ENCODE measurements around the gene MRPL20. TPM values are rescaled to one million over a fixed set of nuclear protein-coding genes. Genes with fewer than 3 reads are reported as not detected.
"Not testable (repeated sequence)": the region's sequence is repeated elsewhere in the genome, so short reads cannot be mapped to it uniquely, and the experiment has no call there.

Gene MRPL20
- total RNA-seq, result 100 to 1,000 TPM in 1 of 2 experiments, 10 to 100 TPM in 1; 95.2 to 130 TPM

DNA sequence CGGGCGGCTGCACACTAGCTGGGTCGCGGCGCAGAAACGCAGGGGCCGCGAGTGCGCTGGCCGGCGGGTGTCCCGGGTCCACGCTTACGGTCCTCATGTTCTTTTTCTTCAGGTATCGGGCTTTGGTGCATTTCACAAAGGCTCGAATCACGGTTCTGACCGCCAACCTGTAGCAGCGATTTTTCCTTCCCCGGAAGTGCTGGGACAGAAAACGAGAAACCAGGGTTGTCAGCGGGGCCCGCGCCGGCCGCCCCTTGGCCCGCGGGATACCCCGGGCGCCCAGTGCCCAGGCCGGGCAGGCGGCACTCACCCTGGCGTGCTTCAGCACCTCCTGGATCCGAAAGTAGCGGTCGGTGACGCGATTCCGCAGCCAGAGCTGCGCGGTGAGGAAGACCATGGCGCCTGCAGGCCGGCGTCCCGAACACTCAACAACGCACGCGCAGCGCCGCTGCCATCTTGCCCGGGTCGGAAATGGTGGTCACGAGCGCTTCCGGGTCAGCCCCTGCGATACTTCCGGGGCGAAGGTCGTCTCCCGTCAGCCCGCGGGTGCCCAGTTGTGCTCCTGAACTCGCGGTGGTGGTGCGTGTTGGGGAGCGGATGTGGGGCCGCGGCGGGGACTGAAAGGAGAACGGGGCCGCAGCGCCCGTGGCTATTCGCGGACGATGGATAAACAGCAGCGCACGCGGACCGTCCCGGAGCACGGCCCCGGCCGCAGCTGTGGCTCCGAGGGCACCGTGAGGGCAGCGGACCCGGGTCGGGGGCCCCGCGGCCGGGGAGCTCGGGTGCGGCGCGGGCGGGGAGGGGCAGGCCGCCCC is at the start of gene MRPL20:
TSS of gene MRPL20 (minus strand) at position 473 of the 815 bp plus-strand sequence. CDS start at position 397, 76 bp downstream.
- peak; percentile 98 for DNase-seq
- ATAC-seq, result peak; percentile 97
- H3K27me3 Mint-ChIP-seq, result no peaks in the 10 kb centered on the region
- peak within 1 kb of the TSS; percentile 90 for H3K4me3 Mint-ChIP-seq
- H3K36me3 Mint-ChIP-seq, result peaks cover 31% of the 10 kb centered on the region
- H3K9me3 Mint-ChIP-seq (ENCODE audit: low read depth), result no peaks in the 10 kb centered on the region
- H3K27ac Mint-ChIP-seq, result peak within 1 kb of the TSS; percentile 91
- CTCF ChIA-PET, result interaction anchor here (0.8 to 2.9 kb wide), 8 partner anchors 8 to 35 kb away, joined by 3 to 17 read pairs (median 4); partner anchors contain the start of genes AURKAIP1 and CCNL2
- peaks cover 34% of the 10 kb centered on the region for H3K4me1 Mint-ChIP-seq

DNA sequence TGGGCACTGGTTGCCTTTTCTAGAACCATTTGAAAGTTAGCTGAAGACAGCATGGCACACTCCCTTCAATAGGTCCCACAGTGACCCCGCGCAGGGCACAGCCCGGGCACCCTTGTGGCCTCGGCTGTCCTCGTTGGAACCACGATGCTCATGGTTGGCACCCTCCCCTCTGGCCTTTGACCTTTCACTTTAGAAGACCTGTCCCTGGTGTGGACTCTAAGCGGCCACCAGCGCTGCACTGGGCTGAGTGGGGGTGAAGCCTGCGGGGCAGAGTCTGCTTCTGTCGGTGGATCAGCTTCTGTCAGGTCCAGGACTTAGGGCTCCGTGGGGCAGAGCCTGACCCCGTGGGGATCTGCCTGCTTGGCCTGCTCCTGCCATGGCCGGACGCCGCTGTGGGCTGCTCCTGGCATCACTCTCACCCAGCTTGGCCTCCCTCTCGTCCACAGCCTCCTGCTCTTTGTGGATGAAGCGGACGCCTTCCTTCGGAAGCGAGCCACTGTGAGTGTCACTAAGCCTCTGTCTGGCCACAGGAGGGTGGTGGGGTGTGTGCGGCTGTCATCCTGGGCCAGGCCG is 49.7 kb upstream of the MRPL20 start:
- H3K9me3 Mint-ChIP-seq (ENCODE audit: low read depth); H3K4me3 Mint-ChIP-seq; DNase-seq; H3K27me3 Mint-ChIP-seq; CTCF ChIA-PET; ATAC-seq; H3K36me3 Mint-ChIP-seq; H3K4me1 Mint-ChIP-seq; H3K27ac Mint-ChIP-seq: not testable (repeated sequence)

DNA sequence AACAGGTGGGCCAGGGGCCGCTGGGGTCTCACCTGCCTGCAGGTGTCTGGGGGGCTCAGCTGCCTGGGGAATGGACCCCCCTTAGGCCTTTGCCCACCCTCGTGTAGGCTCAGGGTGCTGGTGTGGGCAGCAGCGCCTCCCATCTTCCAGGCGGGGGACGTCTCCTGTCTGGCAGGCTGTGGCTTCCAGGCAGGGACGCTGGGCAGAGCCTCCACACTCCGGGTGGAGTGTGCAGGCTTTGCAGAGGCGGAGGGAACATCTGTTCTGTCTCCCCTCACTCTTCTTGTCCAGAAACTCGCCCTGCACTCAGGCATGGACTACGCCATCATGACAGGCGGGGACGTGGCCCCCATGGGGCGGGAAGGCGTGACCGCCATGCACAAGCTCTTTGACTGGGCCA is 48.8 kb upstream of the MRPL20 start:
- H3K4me3 Mint-ChIP-seq; H3K27me3 Mint-ChIP-seq; H3K36me3 Mint-ChIP-seq; CTCF ChIA-PET; DNase-seq; H3K27ac Mint-ChIP-seq; ATAC-seq; H3K9me3 Mint-ChIP-seq (ENCODE audit: low read depth); H3K4me1 Mint-ChIP-seq: not testable (repeated sequence)

DNA sequence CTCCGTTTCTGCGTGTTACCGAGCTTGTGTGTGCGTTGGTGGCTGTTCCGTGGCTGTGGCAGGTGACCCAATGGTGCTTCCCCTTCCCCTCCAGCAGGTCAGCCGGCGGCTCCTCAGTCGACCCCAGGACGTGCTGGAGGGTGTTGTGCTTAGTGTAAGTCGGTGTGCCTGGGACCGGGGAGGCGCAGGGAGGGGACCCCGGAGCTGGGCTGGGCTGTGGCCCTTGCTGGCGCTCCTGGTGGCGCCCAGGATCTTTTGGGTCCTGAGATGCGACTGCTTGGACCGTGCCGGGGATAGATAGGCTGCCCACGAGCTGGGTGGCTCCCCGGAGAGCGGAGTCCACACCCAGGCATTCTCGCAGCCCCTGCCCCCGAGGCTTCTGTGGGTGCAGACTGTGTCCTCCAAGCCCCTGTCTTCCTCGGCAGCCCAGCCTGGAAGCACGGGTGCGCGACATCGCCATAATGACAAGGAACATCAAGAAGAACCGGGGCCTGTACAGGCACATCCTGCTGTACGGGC is 48.3 kb upstream of the MRPL20 start:
- H3K27me3 Mint-ChIP-seq, result no peaks in the 10 kb centered on the region
- H3K4me3 Mint-ChIP-seq, result no peak overlapping the region
- DNase-seq (no peak), ATAC-seq (no peak)
- H3K9me3 Mint-ChIP-seq (ENCODE audit: low read depth), result no peaks in the 10 kb centered on the region
- H3K36me3 Mint-ChIP-seq, result no peaks in the 10 kb centered on the region
- H3K27ac Mint-ChIP-seq, result no peak overlapping the region
- H3K4me1 Mint-ChIP-seq, result no peaks in the 10 kb centered on the region
- CTCF ChIA-PET, result no interaction called here

DNA sequence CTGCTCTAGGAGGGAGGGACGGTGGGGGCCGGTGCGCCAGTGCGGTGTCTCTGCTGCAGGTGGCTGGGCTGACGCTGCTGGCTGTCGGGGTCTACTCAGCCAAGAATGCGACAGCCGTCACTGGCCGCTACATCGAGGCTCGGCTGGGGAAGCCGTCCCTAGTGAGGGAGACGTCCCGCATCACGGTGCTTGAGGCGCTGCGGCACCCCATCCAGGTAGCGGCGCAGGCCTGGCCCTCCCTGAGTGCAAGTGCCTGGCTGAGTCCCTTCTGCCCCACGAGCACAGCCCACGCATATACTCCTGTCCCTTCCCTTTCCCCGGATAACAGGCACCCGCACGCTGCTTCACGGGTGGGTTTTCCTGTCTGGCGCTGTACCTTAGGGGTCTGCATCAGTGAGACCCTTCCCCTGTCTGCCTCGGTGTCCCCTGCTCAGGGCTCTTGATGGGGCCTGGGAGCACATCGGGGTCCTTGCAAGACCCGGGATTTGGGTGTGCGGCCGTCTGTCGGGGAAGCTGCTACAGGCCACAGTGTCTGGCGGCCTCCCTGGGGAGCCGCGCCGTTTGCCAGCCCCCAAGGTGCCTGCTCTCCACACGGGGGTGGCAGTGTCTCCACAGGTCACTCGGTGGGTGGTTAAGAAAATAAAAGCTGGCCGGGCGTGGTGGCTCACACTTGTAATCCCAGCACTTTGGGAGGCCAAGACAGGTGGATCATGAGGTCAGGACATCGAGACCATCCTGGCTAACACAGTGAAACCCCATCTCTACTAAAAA is 47.4 kb upstream of the MRPL20 start:
- H3K4me1 Mint-ChIP-seq; ATAC-seq; H3K27me3 Mint-ChIP-seq; CTCF ChIA-PET; H3K36me3 Mint-ChIP-seq; H3K9me3 Mint-ChIP-seq (ENCODE audit: low read depth); H3K4me3 Mint-ChIP-seq; DNase-seq; H3K27ac Mint-ChIP-seq: not testable (repeated sequence)

DNA sequence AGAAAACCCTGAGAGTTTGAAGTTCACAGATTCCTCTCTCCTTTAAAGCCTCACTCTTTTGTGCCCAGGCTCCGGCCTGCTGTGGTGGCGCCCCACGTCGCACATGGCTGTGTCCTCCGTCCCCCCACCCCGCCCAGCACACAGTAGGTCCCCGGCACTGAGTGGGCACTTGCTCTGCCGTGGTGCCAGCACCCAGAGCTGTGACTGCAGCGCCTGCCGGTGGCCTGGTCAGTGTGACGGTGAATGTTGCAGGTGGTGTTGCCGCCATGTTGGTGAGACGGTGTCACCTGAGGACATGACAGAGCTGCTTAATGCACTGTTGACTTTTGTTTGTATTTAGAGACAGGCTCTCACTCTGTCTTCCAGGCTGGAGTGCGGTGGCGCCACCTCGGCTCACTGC is 45.8 kb upstream of the MRPL20 start:
- CTCF ChIA-PET, result no interaction called here
- no peaks in the 10 kb centered on the region for H3K4me1 Mint-ChIP-seq
- DNase-seq (no peak), ATAC-seq (no peak)
- no peaks in the 10 kb centered on the region for H3K36me3 Mint-ChIP-seq
- peaks cover 6% of the 10 kb centered on the region for H3K27me3 Mint-ChIP-seq
- H3K27ac Mint-ChIP-seq, result no peak overlapping the region
- H3K4me3 Mint-ChIP-seq, result no peak overlapping the region
- H3K9me3 Mint-ChIP-seq (ENCODE audit: low read depth), result no peaks in the 10 kb centered on the region

DNA sequence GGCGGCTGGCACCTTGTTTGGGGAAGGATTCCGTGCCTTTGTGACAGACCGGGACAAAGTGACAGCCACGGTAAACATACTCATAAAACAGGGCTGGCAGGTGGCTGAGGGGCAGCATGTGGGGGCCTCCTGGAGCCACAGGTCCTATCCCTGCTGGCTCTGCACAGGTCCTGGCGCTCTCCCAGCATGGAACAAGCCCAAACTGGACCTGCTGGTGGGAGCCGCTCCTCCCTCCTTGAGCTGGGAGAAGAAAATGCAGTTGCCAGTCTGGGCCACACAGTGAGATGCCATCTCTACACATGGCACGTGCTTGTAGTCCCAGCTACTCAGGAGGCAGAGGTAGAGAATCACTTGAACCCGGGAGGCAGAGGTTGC is 45.3 kb upstream of the MRPL20 start:
- H3K4me1 Mint-ChIP-seq; CTCF ChIA-PET; H3K27ac Mint-ChIP-seq; ATAC-seq; DNase-seq; H3K27me3 Mint-ChIP-seq; H3K4me3 Mint-ChIP-seq; H3K9me3 Mint-ChIP-seq (ENCODE audit: low read depth); H3K36me3 Mint-ChIP-seq: not testable (repeated sequence)

DNA sequence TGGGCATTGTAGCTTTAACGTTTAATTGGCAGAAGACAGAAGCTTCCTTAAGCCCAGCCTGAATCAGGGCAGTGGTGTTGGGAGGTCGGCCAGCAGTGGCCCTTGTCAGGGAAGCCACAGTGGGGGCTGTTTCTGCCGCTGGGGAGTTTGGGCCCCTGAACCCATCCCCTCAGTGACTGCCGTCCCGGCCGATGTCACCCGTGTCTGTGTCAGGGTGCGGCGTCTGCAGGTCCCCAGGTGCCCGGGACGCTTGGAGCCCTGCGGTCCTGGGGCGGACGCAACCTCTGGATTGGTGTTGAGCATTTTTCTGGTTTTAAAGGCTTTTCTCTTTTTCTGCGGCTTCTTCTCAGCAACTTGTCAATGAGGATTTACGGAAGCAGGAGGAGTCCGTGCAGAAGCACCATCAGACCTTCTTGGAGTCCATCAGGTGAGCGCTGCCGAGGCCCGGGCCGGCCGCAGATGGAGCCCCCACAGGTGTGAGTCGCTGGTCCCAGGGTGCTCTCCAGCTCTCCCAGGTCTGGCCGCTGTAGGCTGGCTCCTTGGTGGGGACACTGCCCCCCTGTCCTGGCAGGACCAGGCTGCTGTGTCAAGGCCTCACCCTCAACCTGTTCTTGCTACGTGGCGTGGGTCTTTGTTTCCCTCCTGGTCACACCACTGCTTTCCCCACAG is 44.7 kb upstream of the MRPL20 start:
- CTCF ChIA-PET, result no interaction called here
- no peaks in the 10 kb centered on the region for H3K4me1 Mint-ChIP-seq
- H3K27me3 Mint-ChIP-seq, result peaks cover 6% of the 10 kb centered on the region
- ATAC-seq (no peak), DNase-seq (no peak)
- H3K9me3 Mint-ChIP-seq (ENCODE audit: low read depth), result no peaks in the 10 kb centered on the region
- H3K4me3 Mint-ChIP-seq, result no peak overlapping the region
- no peak overlapping the region for H3K27ac Mint-ChIP-seq
- H3K36me3 Mint-ChIP-seq, result no peaks in the 10 kb centered on the region

DNA sequence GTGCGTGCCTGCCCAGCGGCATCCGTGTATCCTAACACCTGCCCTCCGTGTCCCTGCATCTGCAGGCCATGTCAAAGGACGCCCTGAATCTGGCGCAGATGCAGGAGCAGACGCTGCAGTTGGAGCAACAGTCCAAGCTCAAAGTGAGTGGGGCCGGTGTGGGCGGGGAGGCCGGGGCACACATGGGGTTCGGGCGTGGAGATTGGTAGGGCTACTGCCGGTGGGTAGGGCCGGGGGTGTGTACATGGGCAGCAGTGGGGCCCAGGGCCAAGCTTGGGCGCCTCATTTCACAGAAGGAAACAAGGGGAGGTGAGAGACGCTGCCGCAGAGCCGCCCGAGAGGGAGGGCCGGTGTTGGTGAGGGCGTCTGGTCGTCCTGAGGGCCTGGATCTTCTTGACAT is 43.5 kb upstream of the MRPL20 start:
- not testable (repeated sequence) for DNase-seq; H3K27me3 Mint-ChIP-seq; H3K9me3 Mint-ChIP-seq (ENCODE audit: low read depth); ATAC-seq; H3K4me1 Mint-ChIP-seq; H3K27ac Mint-ChIP-seq; H3K4me3 Mint-ChIP-seq; H3K36me3 Mint-ChIP-seq
- CTCF ChIA-PET, result interaction anchor here (1.0 kb wide), 1 partner anchor 10 kb away, joined by 3 read pairs; no protein-coding TSS in a partner anchor

DNA sequence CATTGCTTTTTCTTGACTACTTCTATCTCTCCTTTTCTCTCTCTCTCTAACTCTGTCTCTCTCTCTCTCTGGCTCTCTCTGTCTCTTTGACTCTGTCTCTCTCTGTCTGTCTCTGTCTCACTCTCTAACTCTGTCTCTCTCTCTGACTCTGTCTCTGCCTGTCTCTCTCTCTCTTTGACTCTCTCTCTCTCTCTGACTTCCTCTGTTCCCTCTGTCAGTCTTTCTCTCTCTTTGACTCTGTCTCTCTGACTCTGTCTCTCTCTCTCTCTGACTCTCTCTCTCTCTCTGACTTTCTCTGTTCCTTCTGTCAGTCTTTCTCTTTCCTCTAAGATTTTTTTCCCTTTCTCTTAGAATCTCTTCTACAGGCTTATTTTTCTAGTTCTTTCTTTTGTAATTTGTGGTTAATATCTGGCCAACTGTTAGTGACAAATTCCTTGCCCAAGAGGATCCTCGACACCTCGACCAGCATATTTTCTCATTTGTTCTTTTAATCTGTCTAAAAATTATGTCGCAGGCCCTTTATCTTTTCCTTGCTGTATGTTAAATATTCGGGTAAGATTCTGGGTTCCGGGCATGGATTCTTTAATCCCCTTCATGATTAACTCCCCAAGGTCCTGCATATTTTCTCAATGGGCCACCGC is 42.1 kb upstream of the MRPL20 start, which contains the start of gene ATAD3C:
TSS of gene ATAD3C (plus strand) at position 591 of the 641 bp plus-strand sequence. CDS start 995 bp downstream, outside the sequence.
- CTCF ChIA-PET, result interaction anchor here (1.0 kb wide), 1 partner anchor 8 kb away, joined by 3 read pairs; no protein-coding TSS in a partner anchor
- H3K27me3 Mint-ChIP-seq, result peaks cover 6% of the 10 kb centered on the region
- no peak within 1 kb of the TSS for H3K27ac Mint-ChIP-seq

DNA sequence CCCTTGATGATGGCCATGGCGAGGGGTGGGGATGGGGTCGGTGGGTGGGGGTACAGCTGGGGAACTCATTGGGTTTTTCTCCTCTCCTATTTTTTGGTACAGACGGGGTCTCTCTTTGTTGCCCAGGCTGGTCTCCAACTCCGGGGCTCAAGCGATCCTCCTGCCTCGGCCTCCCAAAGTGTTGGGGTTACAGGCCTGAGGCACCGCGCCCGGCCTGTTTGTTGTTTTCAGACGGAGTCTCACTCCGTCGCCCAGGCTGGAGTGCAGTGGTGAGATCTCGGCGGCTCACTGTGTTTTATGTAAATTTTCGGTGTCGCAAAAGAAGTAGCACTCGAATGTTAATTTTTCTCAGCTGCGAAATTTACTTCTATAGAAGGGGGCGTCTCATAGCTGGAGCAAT is 39.5 kb upstream of the MRPL20 start:
- ATAC-seq; H3K27ac Mint-ChIP-seq; H3K4me1 Mint-ChIP-seq; DNase-seq; CTCF ChIA-PET; H3K9me3 Mint-ChIP-seq (ENCODE audit: low read depth); H3K4me3 Mint-ChIP-seq; H3K27me3 Mint-ChIP-seq; H3K36me3 Mint-ChIP-seq: not testable (repeated sequence)

More for the DNA sequence above, 42.1 kb upstream of the MRPL20 start, which contains the start of gene ATAD3C:
- DNase-seq (no peak), ATAC-seq (no peak)
- H3K4me3 Mint-ChIP-seq, result no peak within 1 kb of the TSS
- H3K36me3 Mint-ChIP-seq, result no peaks in the 10 kb centered on the region
- no peaks in the 10 kb centered on the region for H3K4me1 Mint-ChIP-seq
- H3K9me3 Mint-ChIP-seq (ENCODE audit: low read depth), result no peaks in the 10 kb centered on the region

DNA sequence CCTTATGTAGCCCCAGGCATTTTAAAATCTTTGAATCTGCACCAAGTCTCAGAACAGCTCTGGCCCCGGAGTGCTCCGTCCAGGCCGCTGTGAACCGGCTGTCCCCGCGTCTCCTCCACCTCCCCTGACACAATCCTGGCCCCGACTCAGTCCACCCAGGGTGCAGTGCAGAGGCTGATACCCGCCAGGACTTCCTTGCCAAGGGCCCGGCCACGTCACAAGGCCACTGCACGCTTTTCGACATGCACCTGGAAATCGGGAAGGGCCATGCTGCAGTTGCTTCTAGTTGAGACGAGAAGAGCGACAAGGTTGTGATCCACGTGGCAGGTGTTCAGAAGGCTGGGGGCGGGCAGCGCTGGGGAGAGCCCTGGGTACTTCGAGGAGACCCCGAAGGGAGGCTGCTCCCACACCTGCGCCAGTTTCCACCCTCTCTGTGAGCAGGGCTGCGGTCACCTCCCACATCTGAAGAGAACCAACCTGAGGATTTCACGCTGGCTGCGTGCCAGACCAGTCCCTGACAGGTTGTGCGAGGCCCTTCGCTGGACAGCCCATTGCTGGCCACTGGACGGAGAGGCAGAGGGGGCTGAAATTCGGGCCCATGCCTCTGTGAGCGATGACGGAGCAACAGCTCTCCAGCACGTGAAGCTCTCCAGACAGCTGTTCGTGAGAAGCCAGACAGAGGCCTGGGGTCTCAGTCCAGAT is 35.1 kb upstream of the MRPL20 start:
- no peaks in the 10 kb centered on the region for H3K9me3 Mint-ChIP-seq (ENCODE audit: low read depth)
- ATAC-seq (no peak), DNase-seq (no peak)
- H3K27ac Mint-ChIP-seq, result no peak overlapping the region
- no peaks in the 10 kb centered on the region for H3K4me1 Mint-ChIP-seq
- no peaks in the 10 kb centered on the region for H3K36me3 Mint-ChIP-seq
- no peaks in the 10 kb centered on the region for H3K27me3 Mint-ChIP-seq
- no peak overlapping the region for H3K4me3 Mint-ChIP-seq
- CTCF ChIA-PET, result interaction anchor here (0.9 to 2.5 kb wide), 5 partner anchors 13 to 63 kb away, joined by 3 to 13 read pairs (median 8); partner anchors contain the start of gene MRPL20

All from activated CD8-positive, alpha-beta memory T cell treated with anti-CD3 and anti-CD28 coated beads, Interleukin-2, amount 10 ng/mL, durations not matched to agents 7 days and 5 days (primary cell).